Right cardiac atrium (tissue), 5 donors: ENCODE data around the gene SEMA4D. TPM values are rescaled to one million over a fixed set of nuclear protein-coding genes. Genes with fewer than 3 reads are reported as not detected.

Source experiments
- ATAC-seq, 2 donors: fragments of 200-7000 bp; cut with Tn5 transposase; one replicate each; pipeline versions ENCODE4 v1.8.0 to v1.9.1; 2020; ENCODE audit warnings: moderate library complexity in 2 of 2, mild to moderate bottlenecking in 1 of 2
- DNase-seq, 3 donors: peaks; one replicate each; pipeline ENCODE4 v3.0.0-alpha.2; 2020
- H3K27ac ChIP-seq: one replicate; pipeline ENCODE4 v1.5.1; 2013; ENCODE audit warnings: mild to moderate bottlenecking, low read length, control low read depth, moderate library complexity
- H3K27me3 ChIP-seq: one replicate; pipeline ENCODE4 v1.6.1; 2013; ENCODE audit not compliant: control insufficient read depth, insufficient read depth
- H3K4me1 ChIP-seq: one replicate; pipeline ENCODE4 v1.6.1; 2013; ENCODE audit warnings: low read length; ENCODE audit not compliant: control insufficient read depth, insufficient read depth
- H3K4me3 ChIP-seq: one replicate; pipeline ENCODE4 v1.5.1; 2013; ENCODE audit warnings: low read length, control low read depth
- H3K9me3 ChIP-seq: one replicate; pipeline ENCODE4 v1.6.1; 2013; ENCODE audit warnings: low read length; ENCODE audit not compliant: control insufficient read depth
- WGBS: extraction: QIAGEN DNeasy Blood & Tissue Kit; methylation state at CpG from one replicate; pipeline ENCODE4 v1.1.7; 2013; 5-methylcytosine and 5-hydroxymethylcytosine counted together
- intact Hi-C, 4 donors: fragments of 100-400 bp; cut with DNase I; formaldehyde crosslinking; loops; one replicate each; pipeline versions ENCODE4 v1.11.0 to v1.14.0; 2022 to 2023
- polyA plus RNA-seq: library from polyadenylated mRNA; stranded (reverse); fragments of 200-250 nt; gene quantifications from one replicate; pipeline ENCODE4 v1.2.3, GENCODE V29; 2013
- total RNA-seq, 4 donors: library from RNA; stranded (reverse); fragmentation: NEBNext Ultra II Directional; extraction: Animal tissue kit (Norgen Biotek cat#: 25700); gene quantifications; one replicate each; pipeline ENCODE4 v1.2.1, GENCODE V29; 2021
- donor health status: healthy with polysubstance abuse.
- donor health status: DM: no; HTN: yes; CAD: no.
- donor health status: DM: no; HTN: no; CAD: no.
- donor health status: DM: no; HTN: yes; CAD: no; lungs with severe emphysema.
- donor health status: DM: yes; HTN: yes; CAD: no.

Gene SEMA4D
- total and polyA plus RNA-seq, 5 donors, result 13.0 to 28.3 (median 26.1) TPM

- DNase-seq (peak in 1 of 3 donors; percentile 39), ATAC-seq (no peak)
- WGBS, result 80% methylated on average over 11 of the region's 11 CpGs
- no peak overlapping the region for H3K4me3 ChIP-seq
- H3K27ac ChIP-seq, result no peak overlapping the region
- no peaks in the 10 kb centered on the region for H3K27me3 ChIP-seq
- no peaks in the 10 kb centered on the region for H3K4me1 ChIP-seq
- no peaks in the 10 kb centered on the region for H3K9me3 ChIP-seq
- intact Hi-C loops, result no loop called here
Observed at GRCh38 chr9:89448381-89448780, 49.5 kb downstream of the SEMA4D start.

- Histone ChIP-seq H3K27me3 (no peaks in the 10 kb centered on the region), H3K9me3 (no peaks in the 10 kb centered on the region), H3K27ac (no peak overlapping the region), H3K4me1 (no peaks in the 10 kb centered on the region), H3K4me3 (no peak overlapping the region)
- WGBS, result 98% methylated on average over 8 of the region's 8 CpGs
- DNase-seq (peak in 1 of 3 donors; percentile 26), ATAC-seq (no peak)
- intact Hi-C loops, result no loop called here
Observed at GRCh38 chr9:89447416-89447815, 50.5 kb downstream of the SEMA4D start.

- no peak overlapping the region for H3K27ac ChIP-seq
- H3K4me3 ChIP-seq, result no peak overlapping the region
- DNase-seq (peak in 1 of 3 donors; percentile 35), ATAC-seq (no peak)
- no peaks in the 10 kb centered on the region for H3K4me1 ChIP-seq
- intact Hi-C loops, result no loop called here
- H3K9me3 ChIP-seq, result no peaks in the 10 kb centered on the region
- no peaks in the 10 kb centered on the region for H3K27me3 ChIP-seq
- WGBS, result 90% methylated on average over 8 of the region's 8 CpGs
Observed at GRCh38 chr9:89446961-89447310, 51.0 kb downstream of the SEMA4D start.

GRCh38 chr9:89446261-89446960, 51.5 kb downstream of the SEMA4D start:
- Histone ChIP-seq H3K9me3 (no peaks in the 10 kb centered on the region), H3K27me3 (no peaks in the 10 kb centered on the region), H3K27ac (no peak overlapping the region), H3K4me3 (no peak overlapping the region), H3K4me1 (no peaks in the 10 kb centered on the region)
- DNase-seq (peak in 1 of 3 donors; percentile 25), ATAC-seq (peak in 1 of 2 donors; percentile 22)
- WGBS, result 88% methylated on average over 13 of the region's 13 CpGs
- intact Hi-C loops, result no loop called here

GRCh38 chr9:89445801-89446251, 52.1 kb downstream of the SEMA4D start:
- intact Hi-C loops, result no loop called here
- no peaks in the 10 kb centered on the region for H3K4me1 ChIP-seq
- H3K4me3 ChIP-seq, result no peak overlapping the region
- no peaks in the 10 kb centered on the region for H3K9me3 ChIP-seq
- WGBS, result 86% methylated on average over 8 of the region's 8 CpGs
- H3K27ac ChIP-seq, result no peak overlapping the region
- ATAC-seq (peak in 1 of 2 donors; percentile 44), DNase-seq (no peak)
- H3K27me3 ChIP-seq, result no peaks in the 10 kb centered on the region

- H3K27me3 ChIP-seq, result no peaks in the 10 kb centered on the region
- H3K27ac ChIP-seq, result no peak overlapping the region
- no peak overlapping the region for H3K4me3 ChIP-seq
- 87% methylated on average over 16 of the region's 16 CpGs for WGBS
- H3K4me1 ChIP-seq, result peaks cover 2% of the 10 kb centered on the region
- no peak for ATAC-seq
- peak in 1 of 3 donors; percentile 16 for DNase-seq
- H3K9me3 ChIP-seq, result no peaks in the 10 kb centered on the region
- intact Hi-C loops, result no loop called here
Observed at GRCh38 chr9:89444925-89445765, 52.8 kb downstream of the SEMA4D start.

GRCh38 chr9:89444274-89444673, 53.6 kb downstream of the SEMA4D start:
- H3K9me3 ChIP-seq, result no peaks in the 10 kb centered on the region
- ATAC-seq (peak; percentile 35 to 62), DNase-seq (peak in 1 of 3 donors; percentile 65)
- 40% methylated on average over 9 of the region's 9 CpGs for WGBS
- H3K27me3 ChIP-seq, result no peaks in the 10 kb centered on the region
- H3K4me3 ChIP-seq, result no peak overlapping the region
- peaks cover 4% of the 10 kb centered on the region for H3K4me1 ChIP-seq
- no peak overlapping the region for H3K27ac ChIP-seq
- intact Hi-C loops, result no loop called here

GRCh38 chr9:89442981-89443814, 54.7 kb downstream of the SEMA4D start:
- H3K27me3 ChIP-seq, result no peaks in the 10 kb centered on the region
- intact Hi-C loops, result no loop called here
- no peak overlapping the region for H3K4me3 ChIP-seq
- peaks cover 4% of the 10 kb centered on the region for H3K4me1 ChIP-seq
- H3K27ac ChIP-seq, result no peak overlapping the region
- no peaks in the 10 kb centered on the region for H3K9me3 ChIP-seq
- WGBS, result 91% methylated on average over 22 of the region's 22 CpGs
- DNase-seq, result no peak
- ATAC-seq, result peak in 1 of 2 donors; percentile 11

- WGBS, result 82% methylated on average over 9 of the region's 9 CpGs
- H3K9me3 ChIP-seq, result no peaks in the 10 kb centered on the region
- ATAC-seq (no peak), DNase-seq (no peak)
- peaks cover 4% of the 10 kb centered on the region for H3K4me1 ChIP-seq
- intact Hi-C loops, result no loop called here
- no peak overlapping the region for H3K4me3 ChIP-seq
- H3K27ac ChIP-seq, result no peak overlapping the region
- H3K27me3 ChIP-seq, result no peaks in the 10 kb centered on the region
Observed at GRCh38 chr9:89442501-89442978, 55.4 kb downstream of the SEMA4D start.

GRCh38 chr9:89441986-89442385, 55.9 kb downstream of the SEMA4D start:
- H3K9me3 ChIP-seq, result no peaks in the 10 kb centered on the region
- H3K27ac ChIP-seq, result no peak overlapping the region
- peaks cover 4% of the 10 kb centered on the region for H3K4me1 ChIP-seq
- ATAC-seq (no peak), DNase-seq (peak in 1 of 3 donors; percentile 47)
- no peak overlapping the region for H3K4me3 ChIP-seq
- no peaks in the 10 kb centered on the region for H3K27me3 ChIP-seq
- 88% methylated on average over 8 of the region's 8 CpGs for WGBS
- intact Hi-C loops, result no loop called here
